ENCODE results near the gene EXOC6B.

EXOC6B gene

GRCh38 chr2:72727356-72727755, 98.5 kb downstream of the EXOC6B start:
- no peak for DNase-seq

DNA sequence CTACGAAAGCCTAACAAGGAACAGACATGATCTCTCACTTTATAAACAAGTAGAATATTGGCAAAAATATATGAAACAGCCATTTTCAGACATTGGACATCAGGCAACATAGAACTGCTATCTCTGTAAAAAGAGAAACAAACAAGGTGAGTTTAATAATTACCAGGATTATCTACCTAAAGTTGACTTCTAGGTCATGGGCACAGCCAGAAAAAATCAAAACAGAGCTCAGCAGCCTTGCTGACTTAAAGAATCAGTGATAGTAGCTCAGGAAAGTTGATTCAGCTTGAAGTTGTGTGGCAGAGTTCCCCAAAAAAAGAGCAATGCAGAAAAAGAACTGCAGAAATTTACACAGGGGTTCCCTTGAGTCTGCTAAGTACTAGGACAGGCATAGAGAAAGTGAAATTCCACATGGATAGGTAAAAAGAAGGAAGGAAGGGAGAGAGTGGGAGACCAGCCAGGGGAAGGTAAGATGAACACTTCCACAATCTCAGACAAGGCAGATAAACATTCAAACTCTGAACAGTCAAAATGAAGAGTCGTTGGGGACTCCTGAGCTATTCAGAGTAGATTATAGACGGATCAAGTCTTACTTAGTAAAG, 102.0 kb downstream of the EXOC6B start:
- no peak for DNase-seq

DNA sequence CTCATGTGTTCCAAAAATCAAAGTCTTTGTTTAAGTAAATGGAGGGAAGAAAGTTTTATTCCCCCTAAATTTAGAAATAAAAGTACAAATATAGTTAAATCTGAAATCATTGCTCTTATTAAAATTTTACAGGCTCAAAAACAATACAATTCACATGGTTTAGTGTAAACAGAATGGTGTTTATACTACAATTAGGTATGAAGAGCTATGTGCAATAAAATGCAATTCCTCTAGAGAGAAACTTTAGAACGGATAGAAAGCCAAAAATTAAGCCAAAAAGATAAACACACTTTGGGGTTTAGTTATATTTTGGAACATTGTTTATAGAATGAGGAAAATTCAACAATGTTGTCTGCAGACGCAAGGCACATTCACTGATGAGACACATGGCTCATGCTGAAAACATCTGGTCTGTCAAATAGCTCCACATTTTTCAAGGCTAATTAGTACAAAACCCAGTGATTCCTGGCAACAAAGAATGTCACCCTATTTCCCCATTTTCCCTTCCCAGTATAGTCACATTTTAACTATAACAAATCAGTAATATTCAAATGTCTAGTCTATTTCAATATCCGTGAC, 103.3 kb downstream of the EXOC6B start:
- no peak for DNase-seq

DNA sequence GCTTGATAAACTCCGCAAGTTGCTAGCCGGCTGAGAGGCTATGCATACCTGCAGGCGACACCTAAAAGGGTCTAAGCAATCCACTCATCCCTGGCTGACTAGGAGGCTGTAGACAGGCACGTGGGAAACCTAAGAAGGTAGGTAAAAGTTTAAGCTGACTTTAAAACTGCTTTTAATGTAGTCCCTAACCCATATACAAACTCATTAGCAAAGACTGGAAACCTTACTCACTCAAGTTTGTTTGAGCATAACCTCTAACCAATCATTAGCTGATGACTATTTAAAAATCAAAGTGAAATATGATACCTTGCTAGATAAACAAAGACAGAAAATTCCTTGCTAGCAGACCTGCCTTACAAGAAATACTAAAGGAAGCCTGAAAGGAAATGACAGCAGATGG, 106.4 kb downstream of the EXOC6B start:
- no peak for DNase-seq

- no peak for DNase-seq
Observed at GRCh38 chr2:72718876-72719275, 107.0 kb downstream of the EXOC6B start.

DNA sequence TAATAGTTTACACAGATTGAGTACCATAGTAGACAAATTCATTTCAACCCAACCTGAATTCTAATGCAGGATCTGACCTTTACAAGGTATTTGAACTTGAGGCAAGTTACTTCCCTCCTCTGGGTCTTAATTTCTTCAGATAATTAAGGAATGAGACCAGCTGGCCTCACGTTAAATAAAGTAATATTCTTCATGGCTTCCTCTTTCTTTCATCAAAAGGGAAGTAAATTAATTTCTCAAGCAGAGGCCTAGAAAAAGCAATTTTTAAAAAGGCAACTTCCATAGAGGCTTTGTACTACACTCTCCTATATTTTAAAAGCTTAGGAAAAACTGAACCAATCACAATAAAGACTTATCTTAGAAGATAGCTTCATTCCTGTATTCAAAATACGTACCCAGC, 109.2 kb downstream of the EXOC6B start:
- DNase-seq: no peak

GRCh38 chr2:72713857-72714256, 112.0 kb downstream of the EXOC6B start:
- DNase-seq: no peak

DNA sequence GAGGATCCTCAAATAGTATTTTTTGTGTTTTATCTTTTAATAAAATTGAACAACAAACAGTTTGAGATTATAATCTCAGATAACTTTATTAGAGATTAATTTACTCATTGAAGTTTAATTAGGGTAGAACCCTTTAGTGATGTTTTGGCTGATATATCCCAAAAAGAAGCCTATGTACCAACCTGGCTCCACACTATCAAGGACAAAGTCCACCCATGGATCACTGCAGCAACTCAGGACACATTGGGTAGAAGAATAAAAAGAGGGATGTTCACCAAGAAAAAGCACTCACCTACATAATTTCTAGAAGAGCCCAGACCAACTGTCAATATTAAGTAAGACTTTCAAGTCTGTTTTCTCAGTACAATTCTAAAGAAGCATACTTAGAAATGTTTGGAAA, 112.9 kb downstream of the EXOC6B start:
- no peak for DNase-seq

DNA sequence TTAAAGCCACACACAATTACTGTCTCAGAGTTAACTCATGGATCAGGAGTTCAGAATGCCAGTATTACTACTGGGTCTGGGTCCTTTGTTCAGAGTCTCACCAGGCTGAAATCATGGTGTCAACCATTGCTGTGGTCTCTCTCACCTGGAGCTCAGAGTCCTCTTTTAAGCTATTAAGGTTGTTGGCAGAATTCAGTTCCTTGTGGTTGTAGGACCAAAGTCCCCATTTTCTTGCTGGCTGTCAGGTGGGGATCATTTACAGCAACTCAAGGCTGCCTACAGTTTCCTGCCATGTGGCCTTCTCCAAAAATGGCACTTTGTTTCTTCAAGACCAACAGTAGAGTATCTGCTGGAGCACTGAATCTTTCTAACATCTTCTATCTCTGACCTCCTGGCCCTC, 113.5 kb downstream of the EXOC6B start:
- no peak for DNase-seq

DNA sequence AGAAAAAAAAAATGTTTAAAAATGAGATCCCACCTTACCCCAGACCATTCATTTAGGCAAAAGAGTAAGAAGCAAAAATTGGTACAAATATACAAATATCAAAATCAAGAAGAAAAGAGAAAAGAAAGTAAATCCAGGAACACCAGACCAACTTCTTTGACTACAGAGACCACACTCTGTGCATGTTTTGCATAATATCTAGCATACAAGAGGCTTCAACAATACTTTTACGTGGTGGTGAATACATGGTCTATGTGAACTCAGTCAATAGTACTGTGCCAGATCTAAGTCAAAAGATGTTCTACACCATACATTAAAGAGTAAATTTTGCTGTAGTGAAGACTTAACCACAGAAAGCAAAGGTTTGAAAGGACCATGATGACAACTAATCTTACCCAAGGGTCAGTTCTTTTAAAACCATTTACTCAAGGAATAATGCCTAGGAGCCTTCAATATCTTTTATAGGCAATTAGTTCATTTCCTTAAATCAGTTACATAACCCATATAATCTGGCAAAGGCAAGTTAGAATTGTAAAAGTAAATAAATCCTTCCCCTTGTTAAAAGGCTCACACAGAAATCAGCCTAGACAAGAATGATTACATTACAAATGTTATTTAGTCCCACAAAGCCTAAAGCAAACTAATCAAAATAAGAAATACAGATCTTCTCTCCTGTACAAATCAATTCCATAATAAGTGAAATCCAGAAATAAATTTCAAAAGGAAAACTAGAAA, 115.2 kb downstream of the EXOC6B start:
- no peak for DNase-seq

DNA sequence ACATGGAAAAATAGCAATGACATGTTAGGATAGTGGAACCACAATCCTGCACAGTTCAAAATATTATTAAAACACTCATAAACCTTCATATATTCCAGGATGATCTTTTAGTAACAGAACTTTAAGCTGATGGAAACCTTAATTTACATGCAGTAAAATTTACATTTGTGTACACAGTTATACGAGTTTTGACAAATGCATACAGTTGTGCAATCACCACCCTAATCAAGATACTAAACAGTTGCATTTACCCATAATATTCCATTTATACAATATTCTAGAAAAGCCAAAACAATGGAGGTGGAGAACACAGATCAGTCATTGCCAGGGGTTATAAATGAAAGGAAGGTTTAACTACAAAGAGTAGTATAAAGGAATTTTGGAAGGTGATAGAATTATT, 117.6 kb downstream of the EXOC6B start:
- DNase-seq: no peak

- DNase-seq: no peak
Observed at GRCh38 chr2:72698300-72698699, 127.5 kb downstream of the EXOC6B start.

DNA sequence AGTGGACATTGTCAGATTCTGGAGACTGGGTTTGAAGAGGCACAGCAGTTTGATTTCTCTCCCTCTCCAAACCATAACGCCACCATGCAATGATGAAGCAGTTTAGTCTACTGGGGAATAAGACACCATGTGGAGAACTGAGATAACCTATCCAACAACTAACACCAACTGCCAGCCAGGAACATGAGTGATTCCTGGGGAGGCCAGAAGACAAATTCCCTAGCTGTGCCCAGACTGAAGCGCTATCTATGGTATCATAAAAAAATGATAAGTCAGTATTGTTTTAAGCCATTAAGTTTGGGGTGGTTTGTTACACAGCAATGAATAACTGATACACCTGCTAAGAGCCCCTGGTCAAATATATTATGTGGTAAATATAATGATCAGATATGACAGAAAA, 129.3 kb downstream of the EXOC6B start:
- DNase-seq: no peak

- DNase-seq: no peak
Observed at GRCh38 chr2:72695676-72696075, 130.2 kb downstream of the EXOC6B start.

DNA sequence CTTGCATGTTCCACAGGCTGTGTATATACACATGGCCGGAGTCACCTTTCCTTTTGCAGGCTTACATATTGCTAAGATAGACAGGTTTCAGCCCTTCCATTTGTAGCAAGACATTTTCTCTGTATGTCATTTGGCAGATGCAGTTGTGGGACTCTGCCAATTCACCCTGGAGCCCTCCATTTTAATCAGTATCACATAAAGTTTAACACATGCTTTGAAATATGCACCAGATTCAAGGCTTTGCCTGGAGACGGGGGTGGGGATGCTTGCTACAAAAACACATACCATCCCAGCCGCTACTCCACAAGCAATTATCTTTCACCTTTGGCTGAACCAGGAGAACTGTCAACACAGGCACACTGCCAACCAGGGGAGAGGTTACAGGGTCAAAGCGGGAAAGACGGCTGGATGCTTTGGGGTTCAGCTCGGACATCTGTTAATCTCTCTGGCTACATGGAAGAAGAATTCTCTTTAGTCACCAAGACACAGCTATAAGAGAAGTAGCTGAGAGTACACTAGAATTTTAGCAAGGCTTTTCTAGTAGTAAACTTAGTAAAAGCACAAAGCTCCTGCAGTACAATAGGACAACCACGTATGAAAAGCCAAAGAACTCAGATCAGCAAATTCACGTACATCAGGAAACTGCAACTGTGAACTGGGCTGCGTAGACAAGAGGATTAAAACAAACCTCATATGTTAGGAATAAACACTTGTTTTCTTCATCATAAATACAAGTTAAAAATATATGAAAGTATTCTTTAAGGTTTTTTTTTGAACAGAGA, 130.9 kb downstream of the EXOC6B start:
- no peak for DNase-seq

DNA sequence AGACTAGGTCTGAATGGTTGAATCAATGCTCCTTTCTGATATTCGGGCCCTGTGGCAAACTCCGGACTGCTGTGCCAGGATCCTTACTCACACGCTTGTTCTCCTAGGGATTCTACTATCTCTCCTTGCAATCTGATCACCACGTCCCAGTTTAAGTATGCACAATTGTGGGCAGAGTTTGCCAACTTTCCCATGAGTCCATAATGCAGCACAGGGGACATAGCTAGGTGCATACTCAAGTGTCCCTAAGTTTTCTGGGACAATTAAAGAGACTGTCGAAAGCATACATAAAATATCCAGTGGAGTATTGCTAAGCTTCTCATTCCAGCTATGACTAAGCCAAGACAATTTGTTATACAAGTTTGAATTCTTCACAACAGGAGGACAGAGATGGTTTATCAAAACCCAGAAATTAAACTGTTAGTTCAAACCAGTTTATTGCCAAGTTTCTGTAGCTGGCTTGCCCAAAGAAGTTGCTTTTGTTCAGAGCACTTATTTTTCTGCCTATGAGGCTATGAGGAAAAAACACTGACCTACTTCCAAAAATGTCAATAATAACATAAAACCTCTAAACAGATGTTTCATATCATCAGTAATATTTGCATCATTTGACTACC, 136.1 kb downstream of the EXOC6B start:
- no peak for DNase-seq

- DNase-seq: no peak
Observed at GRCh38 chr2:72685638-72686213, 140.1 kb downstream of the EXOC6B start.

GRCh38 chr2:72682061-72682460, 143.8 kb downstream of the EXOC6B start:
- no peak for DNase-seq

- DNase-seq: no peak
Observed at GRCh38 chr2:72681016-72681995, 144.5 kb downstream of the EXOC6B start.

DNA sequence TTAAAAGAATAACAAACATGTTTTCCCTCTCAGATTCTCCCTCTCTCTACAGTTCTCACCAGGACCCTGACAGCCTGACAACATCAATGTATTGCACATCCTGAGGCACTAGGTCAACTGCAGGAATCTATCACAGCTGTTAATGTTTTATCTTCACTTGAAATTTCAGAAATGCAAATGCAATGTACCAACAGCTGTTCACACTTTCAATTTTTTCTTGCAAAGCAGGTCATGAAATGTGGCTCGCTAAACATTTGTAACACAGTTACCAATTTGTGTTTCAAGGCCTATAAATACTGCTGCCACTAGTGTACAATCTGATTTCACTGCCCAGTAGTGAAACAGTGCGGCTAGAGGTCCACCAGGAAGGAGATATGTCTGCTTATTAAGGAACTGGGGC, 147.8 kb downstream of the EXOC6B start:
- DNase-seq: no peak

GRCh38 chr2:72676341-72677025, 149.3 kb downstream of the EXOC6B start:
- no peak for DNase-seq

Measured in activated CD4-positive, CD25-positive, alpha-beta regulatory T cell treated with anti-CD3 and anti-CD28 coated beads, Interleukin-2, amount 50 U/mL, for 72 hours (primary cell).